PC-3 (cell line): ENCODE results near the gene ABLIM2. TPM values are rescaled to one million over a fixed set of nuclear protein-coding genes. Genes with fewer than 3 reads are reported as not detected.

ENCODE experiments used
- ATAC-seq: fragments of 200-7000 bp; cut with Tn5 transposase; 2 replicates; pipeline ENCODE4 v1.9.1; 2020; ENCODE audit warnings: mild to moderate bottlenecking, moderate library complexity
- BruUV-seq: library from RNA; stranded (reverse); fragments of 400-500 nt; replicated peaks from 2 replicates; lab custom pipeline; 2021; lab: Mats Ljungman, UMichigan
- CTCF ChIA-PET: fragments of 300-600 bp; sonication (Branson Sonifier 250); formaldehyde crosslinking; loops from one replicate; lab custom pipeline; 2022; ENCODE audit warnings: antibody characterized with exemption; lab: Charles Lee
- POLR2A ChIA-PET: fragments of 300-600 bp; sonication (Branson Sonifier 250); formaldehyde crosslinking; loops from one replicate; lab custom pipeline; 2022; ENCODE audit warnings: antibody characterized with exemption; ENCODE audit not compliant: unreplicated experiment; lab: Charles Lee
- DNase-seq: peaks from one replicate; pipeline ENCODE4 v3.0.0-alpha.2; 2015
- H2AFZ ChIP-seq: fragments of 300-600 bp; sonication (generic); 2 replicates; pipeline ENCODE4 v1.6.0; 2016; ENCODE audit warnings: antibody characterized with exemption, low read length
- H3F3A ChIP-seq: fragments of 300-600 bp; sonication (generic); one replicate; pipeline ENCODE4 v1.6.0; 2017; ENCODE audit warnings: antibody characterized with exemption, low read length, control low read depth, mild to moderate bottlenecking; ENCODE audit not compliant: unreplicated experiment
- H3K27ac ChIP-seq: fragments of 300-600 bp; sonication (generic); 2 replicates; pipeline ENCODE4 v1.5.1; 2016; ENCODE audit warnings: mild to moderate bottlenecking, low read length
- H3K27me3 ChIP-seq: fragments of 300-600 bp; sonication (generic); 2 replicates; pipeline ENCODE4 v1.6.1; 2016; ENCODE audit warnings: low read length, mixed read lengths
- H3K36me3 ChIP-seq: fragments of 300-600 bp; sonication (generic); 2 replicates; pipeline ENCODE4 v1.6.1; 2016; ENCODE audit warnings: low read depth, mixed run types, low read length, mixed read lengths
- H3K4me1 ChIP-seq: fragments of 300-600 bp; sonication (generic); 2 replicates; pipeline ENCODE4 v1.5.1; 2016; ENCODE audit warnings: low read length; ENCODE audit not compliant: insufficient read depth
- H3K4me2 ChIP-seq: fragments of 300-600 bp; sonication (generic); 2 replicates; pipeline ENCODE4 v1.6.0; 2016; ENCODE audit warnings: low read length
- H3K4me3 ChIP-seq: fragments of 300-600 bp; sonication (generic); 2 replicates; pipeline ENCODE4 v1.5.1; 2016; ENCODE audit warnings: mild to moderate bottlenecking, low read length, mixed read lengths
- H3K79me2 ChIP-seq: fragments of 300-600 bp; sonication (generic); 2 replicates; pipeline ENCODE4 v1.6.1; 2017; ENCODE audit warnings: low read length, mixed read lengths
- H3K9ac ChIP-seq: fragments of 300-600 bp; sonication (generic); 2 replicates; pipeline ENCODE4 v1.6.0; 2016; ENCODE audit warnings: mild to moderate bottlenecking, low read length
- H3K9me2 ChIP-seq: fragments of 300-600 bp; sonication (generic); replicated peaks from 2 replicates; pipeline ENCODE4 v1.6.1; 2016; ENCODE audit warnings: mixed run types, low read length, mixed read lengths
- H3K9me3 ChIP-seq: fragments of 300-600 bp; sonication (generic); 2 replicates; pipeline ENCODE4 v1.6.1; 2016; ENCODE audit warnings: low read length, mixed read lengths
- H4K20me1 ChIP-seq: fragments of 300-600 bp; sonication (generic); 2 replicates; pipeline ENCODE4 v1.6.1; 2016; ENCODE audit warnings: low read length, mixed read lengths
- CTCF ChIP-seq: fragments of 300-600 bp; sonication (generic); conservative IDR thresholded peaks from 2 replicates; pipeline ENCODE4 v1.5.1; 2017; ENCODE audit warnings: antibody characterized with exemption, low read depth, mild to moderate bottlenecking, low read length
- EZH2 ChIP-seq: fragments of 300-600 bp; sonication (generic); IDR thresholded peaks from one replicate; pipeline ENCODE4 v1.6.1; 2017; ENCODE audit warnings: antibody characterized with exemption, mild to moderate bottlenecking, low read length; ENCODE audit not compliant: unreplicated experiment
- EZH2phosphoT487 ChIP-seq: fragments of 300-600 bp; sonication (generic); IDR thresholded peaks from 2 replicates; pipeline ENCODE4 v1.6.1; 2018; ENCODE audit warnings: mild to moderate bottlenecking, antibody characterized with exemption, low read length, borderline replicate concordance
- intact Hi-C: fragments of 100-400 bp; cut with micrococcal nuclease; formaldehyde crosslinking; loops from 2 replicates; pipeline ENCODE4 v1.9.0; 2023
- total RNA-seq: library from RNA; depleted of rRNA; stranded (reverse); fragments of >200 nt; gene quantifications from 2 replicates; pipeline ENCODE4 v1.2.3, GENCODE V29; 2014

ABLIM2 gene
- total RNA-seq, 1 experiment from 2014 or later = 3.2 TPM

GRCh38 chr4:8009710-8010511, 148.7 kb downstream of the ABLIM2 start:
- CTCF ChIA-PET = no interaction called here
- no peaks in the 10 kb centered on the region for H3K79me2 ChIP-seq
- intact Hi-C loops = no loop called here
- DNase-seq = no peak
- H3K27ac ChIP-seq = no peak overlapping the region
- no peak overlapping the region for H2AFZ ChIP-seq
- no peaks in the 10 kb centered on the region for H3F3A ChIP-seq
- TF ChIP-seq EZH2 = no peak
- TF ChIP-seq CTCF = no peak
- H3K4me3 ChIP-seq = no peak overlapping the region
- no peaks in the 10 kb centered on the region for H3K36me3 ChIP-seq
- ATAC-seq = no peak
- H3K9me2 ChIP-seq = no peaks in the 10 kb centered on the region
- no peaks in the 10 kb centered on the region for H3K27me3 ChIP-seq
- H3K4me1 ChIP-seq = no peaks in the 10 kb centered on the region
- H4K20me1 ChIP-seq = no peaks in the 10 kb centered on the region
- no peak overlapping the region for H3K4me2 ChIP-seq
- POLR2A ChIA-PET = no interaction called here
- BruUV-seq = no TSS peak
- no peak overlapping the region for H3K9ac ChIP-seq
- H3K9me3 ChIP-seq = no peaks in the 10 kb centered on the region

- H3K36me3 ChIP-seq = no peaks in the 10 kb centered on the region
- CTCF ChIA-PET = no interaction called here
- no peak overlapping the region for H3K4me3 ChIP-seq
- no TSS peak for BruUV-seq
- no peaks in the 10 kb centered on the region for H3K27me3 ChIP-seq
- no peak overlapping the region for H3K9ac ChIP-seq
- H2AFZ ChIP-seq = no peak overlapping the region
- ATAC-seq (no peak), DNase-seq (no peak)
- no peak for TF ChIP-seq EZH2
- no peak for TF ChIP-seq CTCF
- H3K9me3 ChIP-seq = no peaks in the 10 kb centered on the region
- POLR2A ChIA-PET = no interaction called here
- no peak overlapping the region for H3K4me2 ChIP-seq
- H3K79me2 ChIP-seq = no peaks in the 10 kb centered on the region
- no peak overlapping the region for H3K27ac ChIP-seq
- H4K20me1 ChIP-seq = no peaks in the 10 kb centered on the region
- H3K9me2 ChIP-seq = no peaks in the 10 kb centered on the region
- intact Hi-C loops = no loop called here
- H3F3A ChIP-seq = no peaks in the 10 kb centered on the region
- no peaks in the 10 kb centered on the region for H3K4me1 ChIP-seq
Observed at GRCh38 chr4:8009097-8009496, 149.5 kb downstream of the ABLIM2 start.

GRCh38 chr4:8008391-8008790, 150.2 kb downstream of the ABLIM2 start:
- H4K20me1 ChIP-seq = no peaks in the 10 kb centered on the region
- ATAC-seq (no peak), DNase-seq (no peak)
- intact Hi-C loops = no loop called here
- ChIA-PET CTCF (no interaction called here), POLR2A (no interaction called here)
- H3K4me1 ChIP-seq = no peaks in the 10 kb centered on the region
- no peak overlapping the region for H3K4me3 ChIP-seq
- no peak overlapping the region for H2AFZ ChIP-seq
- no peak overlapping the region for H3K4me2 ChIP-seq
- TF ChIP-seq EZH2 = no peak
- no peak for TF ChIP-seq EZH2phosphoT487
- no peak for TF ChIP-seq CTCF
- no peaks in the 10 kb centered on the region for H3K79me2 ChIP-seq
- H3K9ac ChIP-seq = no peak overlapping the region
- no peak overlapping the region for H3K27ac ChIP-seq
- no peaks in the 10 kb centered on the region for H3F3A ChIP-seq
- H3K27me3 ChIP-seq = no peaks in the 10 kb centered on the region
- no TSS peak for BruUV-seq
- H3K9me3 ChIP-seq = no peaks in the 10 kb centered on the region
- H3K36me3 ChIP-seq = no peaks in the 10 kb centered on the region
- no peaks in the 10 kb centered on the region for H3K9me2 ChIP-seq
